Osteoblast (primary cell): ENCODE measurements around the gene ANO7. TPM values are rescaled to one million over a fixed set of nuclear protein-coding genes. Genes with fewer than 3 reads are reported as not detected.

Experiments used
- DNase-seq: peaks from one replicate; pipeline ENCODE4 v3.0.0; 2011; ENCODE audit warnings: low spot score, mixed read lengths; ENCODE audit not compliant: insufficient read length; ENCODE audit errors: missing footprints
- H2AFZ ChIP-seq: 2 replicates; pipeline ENCODE4 v1.6.0; 2011; ENCODE audit warnings: mild to moderate bottlenecking, low read length
- H3K27ac ChIP-seq: 2 replicates; pipeline ENCODE4 v1.5.1; 2011; ENCODE audit warnings: mild to moderate bottlenecking, low read depth, low read length, moderate library complexity
- H3K27me3 ChIP-seq: 2 replicates; pipeline ENCODE4 v1.6.0; 2012; ENCODE audit warnings: mild to moderate bottlenecking, control low read depth, inconsistent platforms, low read length, moderate library complexity; ENCODE audit not compliant: insufficient read depth
- H3K36me3 ChIP-seq: 2 replicates; pipeline ENCODE4 v1.5.1; 2011; ENCODE audit warnings: mild to moderate bottlenecking, low read length, control low read depth, moderate library complexity; ENCODE audit not compliant: insufficient read depth
- H3K4me1 ChIP-seq: 2 replicates; pipeline ENCODE4 v1.5.1; 2011; ENCODE audit warnings: mild to moderate bottlenecking, low read length, control low read depth, moderate library complexity; ENCODE audit not compliant: insufficient read depth
- H3K4me2 ChIP-seq: 2 replicates; pipeline ENCODE4 v1.6.0; 2011; ENCODE audit warnings: mild to moderate bottlenecking, low read length; ENCODE audit not compliant: insufficient read depth
- H3K4me3 ChIP-seq: fragments of 200-600 bp; sonication (generic); 3 replicates; pipeline ENCODE4 v1.5.1; 2012; ENCODE audit warnings: mild to moderate bottlenecking, low read length, inconsistent platforms; ENCODE audit not compliant: insufficient read depth
- H3K79me2 ChIP-seq: 2 replicates; pipeline ENCODE4 v1.6.0; 2012; ENCODE audit warnings: mild to moderate bottlenecking, low read length, control low read depth, inconsistent platforms; ENCODE audit not compliant: insufficient read depth
- H3K9me3 ChIP-seq: 2 replicates; pipeline ENCODE4 v1.5.1; 2011; ENCODE audit warnings: low read depth, low read length, control low read depth
- H4K20me1 ChIP-seq: 2 replicates; pipeline ENCODE4 v1.6.0; 2012; ENCODE audit warnings: mild to moderate bottlenecking, low read length, control low read depth; ENCODE audit not compliant: insufficient read depth
- CTCF ChIP-seq: IDR thresholded peaks from 2 replicates; pipeline ENCODE4 v1.5.1; 2011; ENCODE audit warnings: mild to moderate bottlenecking, low read depth, low read length, moderate library complexity; ENCODE audit errors: extremely low read depth
- total RNA-seq: library from RNA; depleted of rRNA; stranded (reverse); fragments of >200 nt; gene quantifications from 2 replicates; pipeline ENCODE4 v1.2.3, GENCODE V29; 2012

ANO7 gene
- total RNA-seq, 1 donor: 1.8 TPM

GRCh38 chr2:241200822-241201395 lies 12.4 kb downstream of the ANO7 start:
- Histone ChIP-seq H3K27me3 (no peaks in the 10 kb centered on the region), H3K4me2 (no peak overlapping the region), H2AFZ (no peak overlapping the region), H3K79me2 (no peaks in the 10 kb centered on the region), H3K4me3 (no peak overlapping the region), H3K4me1 (no peaks in the 10 kb centered on the region), H3K9me3 (no peaks in the 10 kb centered on the region), H4K20me1 (no peaks in the 10 kb centered on the region), H3K27ac (no peak overlapping the region), H3K36me3 (no peaks in the 10 kb centered on the region)
- peak; percentile 82 for DNase-seq
- TF ChIP-seq CTCF: no peak

- Histone ChIP-seq H3K36me3 (no peaks in the 10 kb centered on the region), H2AFZ (no peak overlapping the region), H3K27me3 (no peaks in the 10 kb centered on the region), H3K4me3 (no peak overlapping the region), H4K20me1 (no peaks in the 10 kb centered on the region), H3K79me2 (no peaks in the 10 kb centered on the region), H3K4me1 (no peaks in the 10 kb centered on the region), H3K4me2 (no peak overlapping the region), H3K27ac (no peak overlapping the region), H3K9me3 (no peaks in the 10 kb centered on the region)
- no peak for TF ChIP-seq CTCF
- peak; percentile 79 for DNase-seq
These were observed 13.2 kb downstream of the ANO7 start for GRCh38 chr2:241201445-241202267.

GRCh38 chr2:241202268-241202585 lies 13.8 kb downstream of the ANO7 start:
- Histone ChIP-seq H3K27me3 (no peaks in the 10 kb centered on the region), H3K4me1 (no peaks in the 10 kb centered on the region), H3K4me2 (no peak overlapping the region), H3K79me2 (no peaks in the 10 kb centered on the region), H3K27ac (no peak overlapping the region), H3K9me3 (no peaks in the 10 kb centered on the region), H4K20me1 (no peaks in the 10 kb centered on the region), H3K36me3 (no peaks in the 10 kb centered on the region), H2AFZ (no peak overlapping the region), H3K4me3 (no peak overlapping the region)
- DNase-seq: no peak
- no peak for TF ChIP-seq CTCF

- Histone ChIP-seq H2AFZ (no peak overlapping the region), H4K20me1 (no peaks in the 10 kb centered on the region), H3K4me2 (no peak overlapping the region), H3K4me3 (no peak overlapping the region), H3K79me2 (no peaks in the 10 kb centered on the region), H3K9me3 (no peaks in the 10 kb centered on the region), H3K27ac (no peak overlapping the region), H3K36me3 (no peaks in the 10 kb centered on the region), H3K27me3 (no peaks in the 10 kb centered on the region), H3K4me1 (no peaks in the 10 kb centered on the region)
- TF ChIP-seq CTCF: no peak
- DNase-seq: no peak
These were observed 14.2 kb downstream of the ANO7 start for GRCh38 chr2:241202681-241203080.
